Mucosa of stomach (tissue), 1 donor: ENCODE data around the gene DNAJC3.
"Not testable (repeated sequence)": the region's sequence is repeated elsewhere in the genome, so short reads cannot be mapped to it uniquely, and the experiment has no call there.

Experiments used
- H3K27me3 ChIP-seq: one replicate; pipeline ENCODE4 v1.7.0; 2013; ENCODE audit warnings: mild to moderate bottlenecking, low read length; ENCODE audit not compliant: control insufficient read depth, insufficient read depth
- H3K36me3 ChIP-seq: one replicate; pipeline ENCODE4 v1.7.0; 2013; ENCODE audit warnings: low read length; ENCODE audit not compliant: control insufficient read depth, insufficient read depth
- H3K4me1 ChIP-seq: one replicate; pipeline ENCODE4 v1.7.0; 2013; ENCODE audit warnings: mild to moderate bottlenecking, low read length; ENCODE audit not compliant: control insufficient read depth, insufficient read depth
- H3K4me3 ChIP-seq: one replicate; pipeline ENCODE4 v1.7.0; 2013; ENCODE audit warnings: low read length
- H3K9ac ChIP-seq: one replicate; pipeline ENCODE4 v1.7.0; 2013; ENCODE audit warnings: mild to moderate bottlenecking, low read length, moderate library complexity
- H3K9me3 ChIP-seq: one replicate; pipeline ENCODE4 v1.7.0; 2013; ENCODE audit warnings: mild to moderate bottlenecking, low read length, moderate library complexity; ENCODE audit not compliant: control insufficient read depth
- donor health status: Pancreatic carcinoma.

The DNAJC3 gene

DNA sequence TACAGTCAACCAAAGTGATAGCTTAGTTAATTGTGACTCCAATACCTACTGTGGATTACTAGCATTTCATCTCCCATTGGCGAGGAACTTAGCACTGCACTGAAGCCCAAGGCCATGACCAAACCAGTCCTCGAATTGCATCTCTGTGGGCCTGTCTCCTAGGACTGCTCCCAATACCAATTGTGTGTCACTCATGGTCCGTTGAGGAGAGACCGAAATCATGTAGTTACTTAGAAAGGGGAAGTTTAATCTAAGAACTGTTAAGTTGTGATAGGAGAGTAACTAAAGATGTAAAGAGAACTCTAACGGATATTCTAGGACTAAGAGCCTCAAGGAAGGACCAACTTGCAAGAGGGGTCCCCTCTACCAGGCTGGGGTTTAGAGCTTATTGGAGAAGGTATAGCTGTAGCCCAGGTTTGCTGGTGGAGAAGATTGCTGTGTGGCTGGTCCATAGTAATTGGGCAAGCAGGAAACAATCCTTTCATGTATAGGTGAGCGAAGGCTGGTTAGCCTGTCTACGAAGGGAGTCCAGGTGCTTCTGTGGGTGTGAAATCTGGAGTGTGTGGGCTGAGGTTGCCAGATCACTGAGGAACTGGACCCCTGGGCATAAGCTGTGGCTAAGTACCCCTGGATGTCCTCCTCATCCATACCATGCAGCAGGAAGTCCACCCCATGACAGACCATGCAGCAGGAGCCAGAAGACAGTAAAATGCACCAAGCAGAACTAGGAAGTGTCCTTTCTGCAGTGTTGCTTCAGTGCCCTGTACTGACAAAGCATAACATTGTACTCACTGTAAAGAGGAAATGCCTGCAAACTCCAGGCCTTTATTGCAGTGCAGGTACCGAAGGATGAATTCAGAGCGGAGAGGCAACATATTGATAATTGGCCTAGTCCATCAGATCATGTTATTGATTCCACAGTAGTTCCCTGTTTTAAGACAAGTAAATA is 30.8 kb downstream of the DNAJC3 start:
- Histone ChIP-seq H3K9me3 (no peaks in the 10 kb centered on the region), H3K36me3 (no peaks in the 10 kb centered on the region), H3K4me3 (no peak overlapping the region), H3K9ac (no peak overlapping the region), H3K27me3 (no peaks in the 10 kb centered on the region), H3K4me1 (no peaks in the 10 kb centered on the region)

DNA sequence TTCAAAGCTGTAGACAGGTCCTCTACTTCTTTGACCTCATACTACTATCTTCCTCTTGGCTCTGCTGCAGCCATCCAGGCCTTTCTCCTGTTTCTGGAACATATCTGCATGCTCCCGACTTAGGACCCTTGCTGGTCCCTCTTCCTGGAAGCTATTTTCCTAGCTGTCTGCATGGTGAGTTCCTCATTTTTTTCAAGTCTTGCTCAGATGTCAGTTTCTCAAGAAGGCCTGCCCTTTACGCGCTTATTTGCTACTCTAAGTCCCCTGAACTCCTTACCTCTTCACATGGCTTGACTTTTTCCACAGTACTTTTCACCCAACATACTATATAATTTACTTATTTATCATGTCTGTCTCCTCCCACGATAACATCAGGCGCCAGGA is 31.4 kb downstream of the DNAJC3 start:
- Histone ChIP-seq H3K9me3 (no peaks in the 10 kb centered on the region), H3K4me1 (no peaks in the 10 kb centered on the region), H3K36me3 (no peaks in the 10 kb centered on the region), H3K27me3 (no peaks in the 10 kb centered on the region), H3K9ac (no peak overlapping the region), H3K4me3 (no peak overlapping the region)

DNA sequence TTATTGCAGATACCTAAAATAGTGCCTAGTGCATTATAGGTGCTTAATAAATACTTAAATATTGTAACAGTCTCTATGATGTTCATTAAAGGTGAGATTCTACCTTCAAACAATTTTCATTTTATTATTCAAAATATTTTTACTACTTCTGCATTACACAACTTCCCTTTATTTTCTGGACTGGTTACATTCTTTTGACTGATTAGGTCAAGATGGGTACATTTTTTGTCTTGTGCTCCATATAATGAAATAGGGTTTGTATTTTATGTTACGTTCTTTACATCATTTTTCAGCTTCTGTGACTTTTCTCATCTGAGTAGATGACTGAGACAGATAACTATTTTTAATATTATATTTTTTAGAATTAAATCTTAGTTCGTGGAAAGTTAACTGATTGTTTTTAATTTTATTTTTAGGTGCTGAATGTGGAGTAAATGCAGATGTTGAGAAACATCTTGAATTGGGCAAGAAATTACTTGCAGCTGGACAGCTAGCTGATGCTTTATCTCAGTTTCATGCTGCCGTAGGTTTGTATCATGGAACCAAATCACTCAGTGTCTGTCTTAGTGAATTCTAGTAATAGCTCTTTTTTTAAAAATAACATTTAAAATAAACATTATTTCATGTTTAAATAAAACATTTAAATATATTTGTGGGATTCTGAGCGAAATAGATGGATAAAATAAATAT is 32.0 kb downstream of the DNAJC3 start:
- Histone ChIP-seq H3K4me1 (no peaks in the 10 kb centered on the region), H3K36me3 (no peaks in the 10 kb centered on the region)

DNA sequence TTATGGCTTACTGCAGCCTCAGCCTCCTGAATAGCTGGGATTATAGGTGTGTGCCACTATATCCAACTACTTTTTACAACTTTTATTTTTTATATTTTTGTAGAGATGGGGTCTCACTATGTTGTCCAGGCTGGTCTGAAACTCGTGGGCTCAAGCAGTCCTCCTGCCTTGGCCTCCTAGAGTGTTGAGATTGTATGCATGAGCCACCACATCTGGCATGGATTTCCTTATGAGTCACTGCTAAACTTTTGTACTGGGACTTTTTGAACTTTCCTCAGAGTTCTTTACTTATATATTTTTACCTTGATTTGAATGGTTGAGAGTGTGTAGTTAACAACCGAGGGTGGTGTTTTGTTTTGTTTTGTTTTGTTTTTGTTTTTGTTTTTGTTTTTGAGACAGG is 33.4 kb downstream of the DNAJC3 start:
- no peaks in the 10 kb centered on the region for H3K9me3 ChIP-seq
- no peak overlapping the region for H3K9ac ChIP-seq
- no peak overlapping the region for H3K4me3 ChIP-seq
- no peaks in the 10 kb centered on the region for H3K27me3 ChIP-seq
- no peaks in the 10 kb centered on the region for H3K36me3 ChIP-seq
- H3K4me1 ChIP-seq: no peaks in the 10 kb centered on the region

More for the DNA sequence above, 32.0 kb downstream of the DNAJC3 start:
- Histone ChIP-seq H3K27me3 (no peaks in the 10 kb centered on the region), H3K4me3 (no peak overlapping the region), H3K9me3 (no peaks in the 10 kb centered on the region), H3K9ac (no peak overlapping the region)

DNA sequence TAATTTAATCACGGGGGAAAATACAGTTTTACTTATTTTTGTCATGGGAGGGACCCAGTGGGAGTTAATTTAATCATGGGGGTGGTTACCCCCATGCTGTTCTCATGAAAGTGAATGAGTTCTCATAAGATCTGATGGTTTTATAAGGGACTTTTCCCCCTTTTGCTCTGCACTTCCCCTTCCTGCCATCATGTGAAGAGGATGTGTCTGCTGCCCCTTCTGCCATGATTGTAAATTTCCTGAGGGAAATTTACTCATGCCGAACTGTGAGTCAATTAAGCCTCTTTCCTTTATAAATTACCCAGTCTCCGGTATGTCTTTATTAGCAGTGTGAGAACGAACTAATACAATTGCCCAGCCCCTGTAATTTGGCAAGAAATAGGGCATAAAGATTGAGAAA is 35.9 kb downstream of the DNAJC3 start:
- H3K4me1 ChIP-seq, H3K9me3 ChIP-seq, H3K27me3 ChIP-seq, H3K9ac ChIP-seq, H3K4me3 ChIP-seq, H3K36me3 ChIP-seq: not testable (repeated sequence)

DNA sequence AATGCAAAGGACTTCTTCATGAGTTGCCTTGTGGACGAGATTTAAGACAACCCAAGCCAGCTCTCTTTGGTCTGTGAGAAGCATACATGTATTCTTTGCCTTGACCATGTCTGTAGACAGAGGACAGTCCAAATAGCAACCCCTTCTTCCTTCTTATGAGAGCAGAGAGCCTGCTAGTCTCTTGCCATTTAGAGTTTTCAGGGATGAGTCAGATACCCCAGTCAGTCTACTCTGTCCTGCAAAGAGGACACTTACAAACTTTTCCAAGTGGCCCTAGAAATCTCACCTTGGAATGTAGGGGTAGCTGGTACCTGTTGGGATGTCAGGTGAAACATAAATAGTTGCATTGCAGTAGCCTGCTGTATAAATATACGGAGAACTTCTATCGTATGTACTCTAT is 36.7 kb downstream of the DNAJC3 start:
- Histone ChIP-seq H3K27me3 (no peaks in the 10 kb centered on the region), H3K4me3 (no peak overlapping the region), H3K9me3 (no peaks in the 10 kb centered on the region), H3K9ac (no peak overlapping the region), H3K36me3 (peaks cover under 1% of the 10 kb centered on the region), H3K4me1 (no peaks in the 10 kb centered on the region)

DNA sequence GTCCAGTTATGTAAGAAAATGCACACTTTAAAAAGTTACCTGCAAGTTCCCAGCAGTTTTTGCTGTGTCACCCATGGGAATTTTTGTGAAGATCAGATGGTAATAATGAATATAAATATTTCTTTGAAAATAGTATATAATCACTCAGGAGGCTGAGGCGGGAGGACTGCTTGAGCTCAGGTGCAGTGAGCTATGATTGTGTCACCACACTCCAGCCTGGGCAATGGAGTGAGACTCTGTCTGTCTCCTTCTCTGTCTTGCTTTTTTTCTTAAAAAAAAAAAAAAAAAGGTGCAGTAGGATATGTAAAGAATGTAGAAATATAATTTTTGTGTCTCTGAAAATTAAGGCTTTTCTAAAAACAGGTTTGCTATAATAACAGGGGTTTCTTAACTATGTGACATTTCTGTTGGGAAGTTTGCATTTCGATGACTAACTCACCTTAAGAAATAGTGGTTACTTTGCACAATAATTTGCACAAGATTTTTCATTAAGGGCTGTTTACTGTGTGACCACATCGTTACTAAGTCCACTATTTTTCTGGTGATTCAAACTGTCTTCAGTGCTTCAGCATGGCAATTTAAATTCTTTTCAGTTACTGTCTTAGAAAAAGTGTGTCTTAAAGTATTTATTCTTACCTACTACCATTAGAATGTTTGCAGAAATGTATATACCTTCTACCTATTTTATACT is 37.3 kb downstream of the DNAJC3 start:
- H3K4me3 ChIP-seq: no peak overlapping the region
- H3K4me1 ChIP-seq: no peaks in the 10 kb centered on the region
- no peaks in the 10 kb centered on the region for H3K9me3 ChIP-seq
- no peaks in the 10 kb centered on the region for H3K27me3 ChIP-seq
- no peak overlapping the region for H3K9ac ChIP-seq
- peaks cover 4% of the 10 kb centered on the region for H3K36me3 ChIP-seq

DNA sequence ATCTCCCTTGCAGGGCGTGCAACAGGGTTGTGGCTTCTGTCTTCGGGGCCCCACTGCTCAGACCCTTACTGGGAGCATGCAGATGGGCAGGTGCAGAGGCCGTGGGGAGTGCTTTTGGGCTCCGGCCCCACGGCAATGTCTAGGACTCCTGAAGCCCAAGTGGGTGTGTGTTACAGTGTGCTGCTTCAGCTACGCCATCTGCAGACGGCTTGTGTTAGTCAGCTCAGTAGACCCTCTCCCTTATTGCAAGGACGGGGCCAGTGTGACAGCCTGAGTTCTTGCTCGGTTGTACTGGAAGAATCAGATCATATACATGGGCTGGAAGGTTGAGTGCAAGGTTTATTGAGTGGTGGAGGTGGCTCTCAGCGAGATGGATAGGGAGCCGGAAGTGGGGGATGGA is 39.3 kb downstream of the DNAJC3 start:
- H3K36me3 ChIP-seq: peaks cover 4% of the 10 kb centered on the region
- H3K9ac ChIP-seq: no peak overlapping the region
- no peaks in the 10 kb centered on the region for H3K4me1 ChIP-seq
- H3K9me3 ChIP-seq: no peaks in the 10 kb centered on the region
- H3K27me3 ChIP-seq: no peaks in the 10 kb centered on the region
- H3K4me3 ChIP-seq: no peak overlapping the region

DNA sequence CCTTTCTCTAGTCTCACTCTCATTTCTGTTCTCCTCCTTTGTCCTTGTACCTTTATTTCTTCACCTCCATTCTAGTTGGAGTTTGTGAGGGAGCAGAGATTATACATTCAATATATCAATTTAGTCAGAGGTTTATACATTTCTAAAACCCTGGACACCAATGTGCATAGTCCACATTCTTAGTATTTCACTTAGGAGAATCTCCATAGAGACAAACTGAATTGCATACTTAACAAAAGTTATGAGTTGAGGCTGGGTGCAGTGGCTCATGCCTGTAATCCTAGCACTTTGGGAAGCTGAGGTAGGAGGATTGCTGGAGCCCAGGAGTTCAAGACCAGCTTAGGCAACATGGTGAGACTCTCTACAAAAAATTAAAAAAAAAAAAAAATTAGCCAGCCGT is 45.3 kb downstream of the DNAJC3 start:
- Histone ChIP-seq H3K4me1 (no peaks in the 10 kb centered on the region), H3K9me3 (no peaks in the 10 kb centered on the region), H3K27me3 (no peaks in the 10 kb centered on the region), H3K9ac (no peak overlapping the region), H3K4me3 (no peak overlapping the region), H3K36me3 (peaks cover 4% of the 10 kb centered on the region)

DNA sequence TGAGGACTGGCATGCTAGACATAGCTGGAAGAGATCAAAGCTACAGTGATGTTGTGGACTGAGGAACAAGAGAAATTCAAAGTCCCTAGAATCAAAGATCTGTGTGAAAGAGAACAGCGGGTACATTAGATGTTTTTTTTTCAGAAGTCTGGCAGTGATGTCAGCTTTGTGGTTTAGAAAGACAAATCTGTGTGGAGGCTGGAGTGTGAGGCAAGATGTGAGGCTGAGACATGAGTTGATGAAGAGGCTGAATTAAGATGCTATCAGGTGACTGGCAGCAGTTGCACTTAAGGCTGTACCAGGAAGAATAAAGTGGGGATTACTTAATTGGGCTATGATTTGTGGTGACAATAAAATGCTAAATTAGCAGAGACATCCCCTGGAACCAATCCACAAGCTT is 46.5 kb downstream of the DNAJC3 start:
- Histone ChIP-seq H3K4me3 (no peak overlapping the region), H3K9me3 (no peaks in the 10 kb centered on the region), H3K36me3 (peaks cover 4% of the 10 kb centered on the region), H3K27me3 (no peaks in the 10 kb centered on the region), H3K4me1 (no peaks in the 10 kb centered on the region), H3K9ac (no peak overlapping the region)

DNA sequence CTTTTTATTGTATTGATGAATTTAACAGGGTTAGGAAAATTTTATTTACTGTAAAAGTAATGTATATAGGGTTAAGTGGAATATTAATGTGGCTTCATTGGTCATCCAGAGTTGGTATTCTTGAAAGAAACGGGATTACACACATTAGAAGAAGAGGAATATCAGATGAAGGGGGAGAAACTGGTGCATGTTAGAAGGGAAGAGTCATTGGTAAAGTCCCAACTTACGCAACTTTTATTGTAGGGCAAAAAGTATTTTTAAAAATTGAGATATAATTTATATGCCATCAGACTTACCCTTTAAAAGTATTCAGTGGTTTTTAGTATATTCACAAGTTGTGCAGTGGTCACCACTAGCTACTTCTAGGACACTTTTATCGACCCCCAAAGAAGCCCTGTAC is 47.3 kb downstream of the DNAJC3 start:
- Histone ChIP-seq H3K9ac (no peak overlapping the region), H3K27me3 (no peaks in the 10 kb centered on the region), H3K36me3 (no peaks in the 10 kb centered on the region), H3K9me3 (no peaks in the 10 kb centered on the region), H3K4me1 (no peaks in the 10 kb centered on the region), H3K4me3 (no peak overlapping the region)

DNA sequence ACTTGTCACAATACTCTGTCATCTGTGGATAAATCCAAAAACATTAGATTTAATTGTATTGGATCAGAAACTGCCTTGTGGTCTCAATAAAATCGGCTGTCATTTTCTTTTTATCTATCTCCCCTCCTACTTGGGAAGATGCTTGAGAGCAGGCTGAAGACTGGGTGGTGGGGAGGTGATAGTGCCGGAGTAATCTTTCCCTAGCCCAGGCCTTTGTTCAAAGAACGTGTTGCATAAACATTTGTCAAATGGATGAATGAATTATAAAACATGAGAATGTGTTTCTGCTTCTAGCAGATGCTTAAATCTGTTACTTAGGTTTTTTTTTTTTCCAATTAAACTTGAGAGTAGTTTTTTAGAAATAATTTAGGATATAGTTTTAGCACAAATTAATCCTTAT is 49.9 kb downstream of the DNAJC3 start:
- H3K36me3 ChIP-seq: no peaks in the 10 kb centered on the region
- H3K9me3 ChIP-seq: no peaks in the 10 kb centered on the region
- no peak overlapping the region for H3K9ac ChIP-seq
- H3K27me3 ChIP-seq: no peaks in the 10 kb centered on the region
- no peak overlapping the region for H3K4me3 ChIP-seq
- no peaks in the 10 kb centered on the region for H3K4me1 ChIP-seq
